ENCODE data around the gene CHTF18. TPM values are rescaled to one million over a fixed set of nuclear protein-coding genes. Genes with fewer than 3 reads are reported as not detected.

CHTF18 gene
- total and polyA plus RNA-seq, 10 of the 15 experiments (the other 5 are each of a cell fraction or from before 2014, with no cell fraction given) = 1.6 to 87.8 (median 19.4) TPM

DNA sequence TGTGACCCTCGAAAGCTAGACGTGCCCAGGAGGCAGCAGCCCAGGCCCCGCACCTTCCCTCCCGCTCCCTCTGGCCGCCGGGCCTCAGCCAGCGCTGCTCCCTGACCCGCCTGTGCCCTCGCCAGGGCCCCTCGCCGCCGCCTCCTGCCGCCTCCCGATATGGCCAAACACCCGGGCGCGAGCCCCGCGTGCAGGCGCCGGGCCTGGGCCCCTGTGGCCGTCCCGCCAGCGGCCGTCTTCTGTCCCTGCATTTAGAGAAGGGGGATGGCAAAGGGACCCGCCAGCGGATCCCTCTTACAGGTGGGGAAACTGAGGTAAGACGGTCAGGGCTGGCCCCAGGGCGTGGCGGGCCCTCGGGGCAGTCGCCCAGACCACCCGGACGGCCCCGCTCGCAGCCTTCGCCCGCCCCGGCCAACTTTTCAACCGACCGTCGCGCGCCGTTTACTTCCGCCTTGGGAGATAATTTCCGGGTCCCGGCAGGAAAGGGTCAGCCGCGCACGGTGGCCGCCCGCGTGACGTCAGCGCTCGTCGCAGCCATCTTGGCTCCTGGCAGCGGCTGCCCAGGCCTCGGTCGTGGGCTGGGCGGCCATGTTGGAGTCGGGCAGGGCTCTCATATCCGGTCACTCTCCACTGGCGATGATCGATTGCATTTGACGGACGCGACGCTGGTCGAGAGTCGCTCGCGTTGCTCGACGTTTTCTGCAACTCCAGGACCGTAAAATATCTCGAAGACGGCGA, 19.1 kb downstream of the CHTF18 start (continued):
- TF ChIP-seq BCL11A (IDR thresholded peaks at IDR 0.05; ENCODE audit: low read depth, low read length) (no peak), KLF5 (IDR thresholded peaks at IDR 0.05; ENCODE audit: partially characterized antibody) (no peak), HDGF (IDR thresholded peaks at IDR 0.05) (0 out of 2 replicates have a peak, but pooled peaks have one; percentile 57), RB1 (IDR thresholded peaks at IDR 0.05; ENCODE audit: borderline replicate concordance) (no peak), SREBF1 (IDR thresholded peaks at IDR 0.05; ENCODE audit: low read length) (peak; percentile 41; the same call in 1 of the 2 replicates), TBL1XR1 (IDR thresholded peaks at IDR 0.05; ENCODE audit: low read depth, low read length) (no peak; the same call in 1 of the 2 replicates), RUNX3 (IDR thresholded peaks at IDR 0.05; ENCODE audit: low read length) (no peak), SIN3A (IDR thresholded peaks at IDR 0.05; ENCODE audit: low read depth, low read length) (no peak; the same call in 1 of the 2 replicates), NR2F1 (conservative IDR thresholded peaks at IDR 0.05) (peak; percentile 68; the same call in 1 of the 2 replicates), CBFB (IDR thresholded peaks at IDR 0.05; ENCODE audit: low read depth) (no peak), ASH2L (IDR thresholded peaks at IDR 0.05; ENCODE audit: borderline replicate concordance, low read depth) (no peak), IRF4 (IDR thresholded peaks at IDR 0.05; ENCODE audit: low read depth, low read length) (no peak), TCF7 (IDR thresholded peaks at IDR 0.05; ENCODE audit: borderline replicate concordance) (no peak), BHLHE40 (IDR thresholded peaks at IDR 0.05; ENCODE audit: borderline replicate concordance in 1 of 2, low read depth in 2 of 2, low read length in 1 of 2) (peak; percentile 41 to 75; a peak in 3 of 4 replicates), BRCA1 (IDR thresholded peaks at IDR 0.05; ENCODE audit: low read depth, low read length) (no peak), MEF2B (IDR thresholded peaks at IDR 0.05; ENCODE audit: partially characterized antibody, poor library complexity, severe bottlenecking) (no peak), CBX3 (IDR thresholded peaks at IDR 0.05; ENCODE audit: borderline replicate concordance, low read depth) (no peak), RBBP5 (conservative IDR thresholded peaks at IDR 0.05) (no peak), RELA (IDR thresholded peaks at IDR 0.05; ENCODE audit: borderline replicate concordance, partially characterized antibody) (no peak), ZNF384 (IDR thresholded peaks at IDR 0.05; ENCODE audit: borderline replicate concordance, low read depth, low read length) (no peak)
- TF ChIP-seq, protein P1, sequence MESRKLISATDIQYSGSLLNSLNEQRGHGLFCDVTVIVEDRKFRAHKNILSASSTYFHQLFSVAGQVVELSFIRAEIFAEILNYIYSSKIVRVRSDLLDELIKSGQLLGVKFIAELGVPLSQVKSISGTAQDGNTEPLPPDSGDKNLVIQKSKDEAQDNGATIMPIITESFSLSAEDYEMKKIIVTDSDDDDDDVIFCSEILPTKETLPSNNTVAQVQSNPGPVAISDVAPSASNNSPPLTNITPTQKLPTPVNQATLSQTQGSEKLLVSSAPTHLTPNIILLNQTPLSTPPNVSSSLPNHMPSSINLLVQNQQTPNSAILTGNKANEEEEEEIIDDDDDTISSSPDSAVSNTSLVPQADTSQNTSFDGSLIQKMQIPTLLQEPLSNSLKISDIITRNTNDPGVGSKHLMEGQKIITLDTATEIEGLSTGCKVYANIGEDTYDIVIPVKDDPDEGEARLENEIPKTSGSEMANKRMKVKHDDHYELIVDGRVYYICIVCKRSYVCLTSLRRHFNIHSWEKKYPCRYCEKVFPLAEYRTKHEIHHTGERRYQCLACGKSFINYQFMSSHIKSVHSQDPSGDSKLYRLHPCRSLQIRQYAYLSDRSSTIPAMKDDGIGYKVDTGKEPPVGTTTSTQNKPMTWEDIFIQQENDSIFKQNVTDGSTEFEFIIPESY (IDR thresholded peaks at IDR 0.05) = no peak
- TF ChIP-seq, protein P2, sequence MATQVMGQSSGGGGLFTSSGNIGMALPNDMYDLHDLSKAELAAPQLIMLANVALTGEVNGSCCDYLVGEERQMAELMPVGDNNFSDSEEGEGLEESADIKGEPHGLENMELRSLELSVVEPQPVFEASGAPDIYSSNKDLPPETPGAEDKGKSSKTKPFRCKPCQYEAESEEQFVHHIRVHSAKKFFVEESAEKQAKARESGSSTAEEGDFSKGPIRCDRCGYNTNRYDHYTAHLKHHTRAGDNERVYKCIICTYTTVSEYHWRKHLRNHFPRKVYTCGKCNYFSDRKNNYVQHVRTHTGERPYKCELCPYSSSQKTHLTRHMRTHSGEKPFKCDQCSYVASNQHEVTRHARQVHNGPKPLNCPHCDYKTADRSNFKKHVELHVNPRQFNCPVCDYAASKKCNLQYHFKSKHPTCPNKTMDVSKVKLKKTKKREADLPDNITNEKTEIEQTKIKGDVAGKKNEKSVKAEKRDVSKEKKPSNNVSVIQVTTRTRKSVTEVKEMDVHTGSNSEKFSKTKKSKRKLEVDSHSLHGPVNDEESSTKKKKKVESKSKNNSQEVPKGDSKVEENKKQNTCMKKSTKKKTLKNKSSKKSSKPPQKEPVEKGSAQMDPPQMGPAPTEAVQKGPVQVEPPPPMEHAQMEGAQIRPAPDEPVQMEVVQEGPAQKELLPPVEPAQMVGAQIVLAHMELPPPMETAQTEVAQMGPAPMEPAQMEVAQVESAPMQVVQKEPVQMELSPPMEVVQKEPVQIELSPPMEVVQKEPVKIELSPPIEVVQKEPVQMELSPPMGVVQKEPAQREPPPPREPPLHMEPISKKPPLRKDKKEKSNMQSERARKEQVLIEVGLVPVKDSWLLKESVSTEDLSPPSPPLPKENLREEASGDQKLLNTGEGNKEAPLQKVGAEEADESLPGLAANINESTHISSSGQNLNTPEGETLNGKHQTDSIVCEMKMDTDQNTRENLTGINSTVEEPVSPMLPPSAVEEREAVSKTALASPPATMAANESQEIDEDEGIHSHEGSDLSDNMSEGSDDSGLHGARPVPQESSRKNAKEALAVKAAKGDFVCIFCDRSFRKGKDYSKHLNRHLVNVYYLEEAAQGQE (IDR thresholded peaks at IDR 0.05; ENCODE audit: low read depth, low read length) = no peak
- TF ChIP-seq, protein P3, sequence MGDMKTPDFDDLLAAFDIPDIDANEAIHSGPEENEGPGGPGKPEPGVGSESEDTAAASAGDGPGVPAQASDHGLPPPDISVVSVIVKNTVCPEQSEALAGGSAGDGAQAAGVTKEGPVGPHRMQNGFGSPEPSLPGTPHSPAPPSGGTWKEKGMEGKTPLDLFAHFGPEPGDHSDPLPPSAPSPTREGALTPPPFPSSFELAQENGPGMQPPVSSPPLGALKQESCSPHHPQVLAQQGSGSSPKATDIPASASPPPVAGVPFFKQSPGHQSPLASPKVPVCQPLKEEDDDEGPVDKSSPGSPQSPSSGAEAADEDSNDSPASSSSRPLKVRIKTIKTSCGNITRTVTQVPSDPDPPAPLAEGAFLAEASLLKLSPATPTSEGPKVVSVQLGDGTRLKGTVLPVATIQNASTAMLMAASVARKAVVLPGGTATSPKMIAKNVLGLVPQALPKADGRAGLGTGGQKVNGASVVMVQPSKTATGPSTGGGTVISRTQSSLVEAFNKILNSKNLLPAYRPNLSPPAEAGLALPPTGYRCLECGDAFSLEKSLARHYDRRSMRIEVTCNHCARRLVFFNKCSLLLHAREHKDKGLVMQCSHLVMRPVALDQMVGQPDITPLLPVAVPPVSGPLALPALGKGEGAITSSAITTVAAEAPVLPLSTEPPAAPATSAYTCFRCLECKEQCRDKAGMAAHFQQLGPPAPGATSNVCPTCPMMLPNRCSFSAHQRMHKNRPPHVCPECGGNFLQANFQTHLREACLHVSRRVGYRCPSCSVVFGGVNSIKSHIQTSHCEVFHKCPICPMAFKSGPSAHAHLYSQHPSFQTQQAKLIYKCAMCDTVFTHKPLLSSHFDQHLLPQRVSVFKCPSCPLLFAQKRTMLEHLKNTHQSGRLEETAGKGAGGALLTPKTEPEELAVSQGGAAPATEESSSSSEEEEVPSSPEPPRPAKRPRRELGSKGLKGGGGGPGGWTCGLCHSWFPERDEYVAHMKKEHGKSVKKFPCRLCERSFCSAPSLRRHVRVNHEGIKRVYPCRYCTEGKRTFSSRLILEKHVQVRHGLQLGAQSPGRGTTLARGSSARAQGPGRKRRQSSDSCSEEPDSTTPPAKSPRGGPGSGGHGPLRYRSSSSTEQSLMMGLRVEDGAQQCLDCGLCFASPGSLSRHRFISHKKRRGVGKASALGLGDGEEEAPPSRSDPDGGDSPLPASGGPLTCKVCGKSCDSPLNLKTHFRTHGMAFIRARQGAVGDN (IDR thresholded peaks at IDR 0.05) = peak; percentile 72

Data from GM12878 (cell line).